ENCODE results near the gene CFAP410. TPM values are rescaled to one million over a fixed set of nuclear protein-coding genes. Genes with fewer than 3 reads are reported as not detected.

The CFAP410 gene
- polyA plus RNA-seq, 1 donor from 2014 or later, result 36.5 TPM

GRCh38 chr21:44301961-44302406 is 37.2 kb downstream of the CFAP410 start:
- no peaks in the 10 kb centered on the region for H3K9me3 ChIP-seq (ENCODE audit: low read length)
- no peaks in the 10 kb centered on the region for H3K27me3 ChIP-seq (ENCODE audit: insufficient read depth, low read depth, low read length)
- no peaks in the 10 kb centered on the region for H3F3A ChIP-seq (ENCODE audit: insufficient read depth, low read length, poor library complexity, severe bottlenecking)
- no peaks in the 10 kb centered on the region for H3K36me3 ChIP-seq (ENCODE audit: insufficient read depth, low read length)
- no peak overlapping the region for H3K27ac ChIP-seq (ENCODE audit: low read length)
- no peaks in the 10 kb centered on the region for H3K79me2 ChIP-seq (replicated peaks; ENCODE audit: insufficient read depth, low read length)
- H3K9ac ChIP-seq (ENCODE audit: low read length), result no peak overlapping the region
- H4K20me1 ChIP-seq (ENCODE audit: insufficient read depth), result no peaks in the 10 kb centered on the region
- no peak for TF ChIP-seq SMC3 (conservative IDR thresholded peaks at IDR 0.05; ENCODE audit: poor library complexity)
- no peak for TF ChIP-seq EZH2 (IDR thresholded peaks at IDR 0.05; ENCODE audit: borderline replicate concordance, insufficient read depth, low read length, poor library complexity, severe bottlenecking)
- TF ChIP-seq POLR2AphosphoS5 (IDR thresholded peaks at IDR 0.05), result no peak
- TF ChIP-seq, protein P1, sequence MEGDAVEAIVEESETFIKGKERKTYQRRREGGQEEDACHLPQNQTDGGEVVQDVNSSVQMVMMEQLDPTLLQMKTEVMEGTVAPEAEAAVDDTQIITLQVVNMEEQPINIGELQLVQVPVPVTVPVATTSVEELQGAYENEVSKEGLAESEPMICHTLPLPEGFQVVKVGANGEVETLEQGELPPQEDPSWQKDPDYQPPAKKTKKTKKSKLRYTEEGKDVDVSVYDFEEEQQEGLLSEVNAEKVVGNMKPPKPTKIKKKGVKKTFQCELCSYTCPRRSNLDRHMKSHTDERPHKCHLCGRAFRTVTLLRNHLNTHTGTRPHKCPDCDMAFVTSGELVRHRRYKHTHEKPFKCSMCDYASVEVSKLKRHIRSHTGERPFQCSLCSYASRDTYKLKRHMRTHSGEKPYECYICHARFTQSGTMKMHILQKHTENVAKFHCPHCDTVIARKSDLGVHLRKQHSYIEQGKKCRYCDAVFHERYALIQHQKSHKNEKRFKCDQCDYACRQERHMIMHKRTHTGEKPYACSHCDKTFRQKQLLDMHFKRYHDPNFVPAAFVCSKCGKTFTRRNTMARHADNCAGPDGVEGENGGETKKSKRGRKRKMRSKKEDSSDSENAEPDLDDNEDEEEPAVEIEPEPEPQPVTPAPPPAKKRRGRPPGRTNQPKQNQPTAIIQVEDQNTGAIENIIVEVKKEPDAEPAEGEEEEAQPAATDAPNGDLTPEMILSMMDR (IDR thresholded peaks at IDR 0.05; ENCODE audit: poor library complexity, severe bottlenecking), result no peak
- no peak for TF ChIP-seq EP300 (conservative IDR thresholded peaks at IDR 0.05; ENCODE audit: poor library complexity, severe bottlenecking)
- TF ChIP-seq MXI1 (conservative IDR thresholded peaks at IDR 0.05; ENCODE audit: poor library complexity, severe bottlenecking), result no peak
- TF ChIP-seq, protein P2, sequence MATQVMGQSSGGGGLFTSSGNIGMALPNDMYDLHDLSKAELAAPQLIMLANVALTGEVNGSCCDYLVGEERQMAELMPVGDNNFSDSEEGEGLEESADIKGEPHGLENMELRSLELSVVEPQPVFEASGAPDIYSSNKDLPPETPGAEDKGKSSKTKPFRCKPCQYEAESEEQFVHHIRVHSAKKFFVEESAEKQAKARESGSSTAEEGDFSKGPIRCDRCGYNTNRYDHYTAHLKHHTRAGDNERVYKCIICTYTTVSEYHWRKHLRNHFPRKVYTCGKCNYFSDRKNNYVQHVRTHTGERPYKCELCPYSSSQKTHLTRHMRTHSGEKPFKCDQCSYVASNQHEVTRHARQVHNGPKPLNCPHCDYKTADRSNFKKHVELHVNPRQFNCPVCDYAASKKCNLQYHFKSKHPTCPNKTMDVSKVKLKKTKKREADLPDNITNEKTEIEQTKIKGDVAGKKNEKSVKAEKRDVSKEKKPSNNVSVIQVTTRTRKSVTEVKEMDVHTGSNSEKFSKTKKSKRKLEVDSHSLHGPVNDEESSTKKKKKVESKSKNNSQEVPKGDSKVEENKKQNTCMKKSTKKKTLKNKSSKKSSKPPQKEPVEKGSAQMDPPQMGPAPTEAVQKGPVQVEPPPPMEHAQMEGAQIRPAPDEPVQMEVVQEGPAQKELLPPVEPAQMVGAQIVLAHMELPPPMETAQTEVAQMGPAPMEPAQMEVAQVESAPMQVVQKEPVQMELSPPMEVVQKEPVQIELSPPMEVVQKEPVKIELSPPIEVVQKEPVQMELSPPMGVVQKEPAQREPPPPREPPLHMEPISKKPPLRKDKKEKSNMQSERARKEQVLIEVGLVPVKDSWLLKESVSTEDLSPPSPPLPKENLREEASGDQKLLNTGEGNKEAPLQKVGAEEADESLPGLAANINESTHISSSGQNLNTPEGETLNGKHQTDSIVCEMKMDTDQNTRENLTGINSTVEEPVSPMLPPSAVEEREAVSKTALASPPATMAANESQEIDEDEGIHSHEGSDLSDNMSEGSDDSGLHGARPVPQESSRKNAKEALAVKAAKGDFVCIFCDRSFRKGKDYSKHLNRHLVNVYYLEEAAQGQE (IDR thresholded peaks at IDR 0.05; ENCODE audit: borderline replicate concordance), result no peak
- no peak for TF ChIP-seq RAD21 (conservative IDR thresholded peaks at IDR 0.05)
- TF ChIP-seq TAF1 (IDR thresholded peaks at IDR 0.05; ENCODE audit: low read depth), result no peak
- H3K4me3 ChIP-seq (ENCODE audit: low read length), result no peak overlapping the region
- H3K9me2 ChIP-seq (ENCODE audit: insufficient read depth, low read length), result no peaks in the 10 kb centered on the region
- no peak overlapping the region for H2AFZ ChIP-seq (ENCODE audit: low read depth, low read length)
- H3K4me2 ChIP-seq (ENCODE audit: low read length), result no peak overlapping the region

GRCh38 chr21:44301141-44301540 is 38.0 kb downstream of the CFAP410 start:
- H4K20me1 ChIP-seq (ENCODE audit: insufficient read depth), result no peaks in the 10 kb centered on the region

More at GRCh38 chr21:44301141-44301540, 38.0 kb downstream of the CFAP410 start:
- H3K27me3 ChIP-seq (ENCODE audit: insufficient read depth, low read depth, low read length), result no peaks in the 10 kb centered on the region
- H3K27ac ChIP-seq (ENCODE audit: low read length), result no peak overlapping the region
- H3K9me2 ChIP-seq (ENCODE audit: insufficient read depth, low read length), result no peaks in the 10 kb centered on the region
- TF ChIP-seq SMC3 (conservative IDR thresholded peaks at IDR 0.05; ENCODE audit: poor library complexity), result no peak
- TF ChIP-seq EZH2 (IDR thresholded peaks at IDR 0.05; ENCODE audit: borderline replicate concordance, insufficient read depth, low read length, poor library complexity, severe bottlenecking), result no peak
- no peak for TF ChIP-seq TAF1 (IDR thresholded peaks at IDR 0.05; ENCODE audit: low read depth)
- no peak for TF ChIP-seq POLR2AphosphoS5 (IDR thresholded peaks at IDR 0.05)
- no peak for TF ChIP-seq EP300 (conservative IDR thresholded peaks at IDR 0.05; ENCODE audit: poor library complexity, severe bottlenecking)
- TF ChIP-seq, protein P2 (IDR thresholded peaks at IDR 0.05; ENCODE audit: borderline replicate concordance), result no peak
- TF ChIP-seq, protein P1 (IDR thresholded peaks at IDR 0.05; ENCODE audit: poor library complexity, severe bottlenecking), result no peak
- no peak overlapping the region for H3K9ac ChIP-seq (ENCODE audit: low read length)
- H3K79me2 ChIP-seq (replicated peaks; ENCODE audit: insufficient read depth, low read length), result no peaks in the 10 kb centered on the region
- peak overlapping the region; percentile 78 for H3K4me3 ChIP-seq (ENCODE audit: low read length)
- H3F3A ChIP-seq (ENCODE audit: insufficient read depth, low read length, poor library complexity, severe bottlenecking), result no peaks in the 10 kb centered on the region
- H3K4me2 ChIP-seq (ENCODE audit: low read length), result no peak overlapping the region
- H3K36me3 ChIP-seq (ENCODE audit: insufficient read depth, low read length), result no peaks in the 10 kb centered on the region
- H2AFZ ChIP-seq (ENCODE audit: low read depth, low read length), result no peak overlapping the region
- H3K9me3 ChIP-seq (ENCODE audit: low read length), result no peaks in the 10 kb centered on the region

Data from neural cell (in vitro differentiated cells).